ENCODE measurements around the gene PPP4R2.

DNA sequence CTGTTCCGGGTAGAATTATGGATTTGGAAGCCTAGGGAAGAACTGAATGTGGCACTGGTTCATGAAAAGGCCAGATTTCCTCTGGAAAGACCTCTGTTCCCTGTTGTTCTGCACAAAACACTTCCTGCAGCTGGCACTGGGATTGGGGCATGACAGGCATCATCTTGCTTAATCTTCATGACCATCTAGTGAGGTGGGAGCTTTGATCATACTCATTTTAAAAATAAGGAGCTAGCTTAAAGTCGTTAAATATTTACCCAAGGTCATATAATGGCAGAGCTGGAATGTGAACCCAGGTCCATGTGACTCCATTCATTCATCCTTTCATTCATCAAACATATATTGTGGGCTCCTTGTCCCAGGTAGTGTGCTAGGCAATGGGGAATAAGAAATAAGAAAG is 105.3 kb downstream of the PPP4R2 start:
- TF ChIP-seq CTCF (conservative IDR thresholded peaks at IDR 0.05) (no peak), EZH2 (IDR thresholded peaks at IDR 0.05; ENCODE audit: low read depth) (no peak)
